ENCODE measurements around the gene UMODL1. TPM values are rescaled to one million over a fixed set of nuclear protein-coding genes. Genes with fewer than 3 reads are reported as not detected.

Gene UMODL1
- total and polyA plus RNA-seq, 2 of the 13 experiments (the other 11 are each of a cell fraction or from before 2014, with no cell fraction given) = not detected

- CTCF ChIA-PET (ENCODE audit: low intra/inter-chr PET ratio, low total read pairs) = no interaction called here
- ATAC-seq = no peak
- Histone ChIP-seq H3K36me3 (replicated peaks in 1 of 2; ENCODE audit: control insufficient read depth in 1 of 2, insufficient read depth in 2 of 2, low read length in 2 of 2) (no peaks in the 10 kb centered on the region), H3K27ac (ENCODE audit: extremely low read length, insufficient read depth, low read length) (no peak overlapping the region), H3K79me2 (ENCODE audit: insufficient read depth, low read length) (no peaks in the 10 kb centered on the region), H4K20me1 (ENCODE audit: insufficient read depth, low read length) (no peaks in the 10 kb centered on the region), H3K9me3 (ENCODE audit: low read length) (no peaks in the 10 kb centered on the region), H3K27me3 (ENCODE audit: control insufficient read depth in 1 of 2, insufficient read depth in 2 of 2, low read length in 2 of 2) (peaks cover 0 to 40% of the 10 kb centered on the region in 2 experiments; a peak in 2 of 5 replicates), H3K4me2 (ENCODE audit: low read depth, low read length) (no peak overlapping the region), H3K4me3 (replicated peaks in 1 of 3; ENCODE audit: insufficient read depth in 1 of 3, low read depth in 2 of 3, low read length in 3 of 3) (no peak overlapping the region), H3K9ac (ENCODE audit: insufficient read depth, low read depth, low read length) (no peak overlapping the region), H2AFZ (ENCODE audit: low read length) (no peak overlapping the region), H3K4me1 (ENCODE audit: insufficient read depth, low read length) (peaks cover 14% of the 10 kb centered on the region)
- intact Hi-C loops (cut with micrococcal nuclease; ENCODE audit: unreplicated experiment) = no loop called here
- BruUV-seq (replicated peaks) = no TSS peak
- 0% methylated on average over 1 of the region's 1 CpG for WGBS (ENCODE audit: low lambda C conversion rate)
- no peak for TF ChIP-seq ZNF709 (CRISPR knock-in tag; IDR thresholded peaks at IDR 0.05)
- TF ChIP-seq GATA4 (IDR thresholded peaks at IDR 0.05; ENCODE audit: borderline replicate concordance, low read depth) = no peak
- TF ChIP-seq ZNF432 (CRISPR knock-in tag; IDR thresholded peaks at IDR 0.05; ENCODE audit: borderline replicate concordance) = no peak
- no peak for TF ChIP-seq ZMYM3 (CRISPR knock-in tag; IDR thresholded peaks at IDR 0.05)
- no peak for TF ChIP-seq NCOR1 (IDR thresholded peaks at IDR 0.05; ENCODE audit: borderline replicate concordance, low read length)
- TF ChIP-seq ZNF780A (CRISPR knock-in tag; IDR thresholded peaks at IDR 0.05) = no peak
- TF ChIP-seq ZNF83 (CRISPR knock-in tag; IDR thresholded peaks at IDR 0.05; ENCODE audit: borderline replicate concordance) = no peak
- no peak for TF ChIP-seq DPF2 (CRISPR knock-in tag; IDR thresholded peaks at IDR 0.05; ENCODE audit: borderline replicate concordance, low read depth)
- no peak for TF ChIP-seq PHB2 (IDR thresholded peaks at IDR 0.05; ENCODE audit: partially characterized antibody)
- TF ChIP-seq XRCC5 (optimal IDR thresholded peaks at IDR 0.05; ENCODE audit: low read length) = no peak
- TF ChIP-seq ZFP36L1 (CRISPR knock-in tag; IDR thresholded peaks at IDR 0.05) = no peak
- TF ChIP-seq ZFP36L2 (CRISPR knock-in tag; IDR thresholded peaks at IDR 0.05) = no peak
- TF ChIP-seq ARNT (IDR thresholded peaks at IDR 0.05) = no peak
- no peak for TF ChIP-seq ZNF816 (CRISPR knock-in tag; IDR thresholded peaks at IDR 0.05; ENCODE audit: borderline replicate concordance)
- no peak for TF ChIP-seq KLF13 (CRISPR knock-in tag; IDR thresholded peaks at IDR 0.05)
- TF ChIP-seq ZNF691 (CRISPR knock-in tag; IDR thresholded peaks at IDR 0.05; ENCODE audit: borderline replicate concordance, low read depth) = no peak
- no peak for TF ChIP-seq ZNF512B (CRISPR knock-in tag; IDR thresholded peaks at IDR 0.05; ENCODE audit: borderline replicate concordance)
- no peak for TF ChIP-seq HMGXB3 (CRISPR knock-in tag; IDR thresholded peaks at IDR 0.05; ENCODE audit: borderline replicate concordance)
- in situ Hi-C loops (cut with HindIII; ENCODE audit: extremely low pct_ligation_motif_present, low pct_unique_long_range_greater_than_20kb) = loop anchor here (25.0 kb wide), 1 partner anchor 491 kb away; no protein-coding TSS in a partner anchor
- DNase-seq (ENCODE audit: low spot score) = no peak
- no peak for FAIRE-seq
- POLR2A ChIA-PET = no interaction called here
These were observed 31.9 kb downstream of the UMODL1 start for GRCh38 chr21:42102991-42103390.
